Mucosa of stomach (tissue), 1 donor: ENCODE results near the gene TLCD3B.
"Not testable (repeated sequence)": the region's sequence is repeated elsewhere in the genome, so short reads cannot be mapped to it uniquely, and the experiment has no call there.

Experiments
- H3K27me3 ChIP-seq: one replicate; pipeline ENCODE4 v1.7.0; 2013; ENCODE audit warnings: mild to moderate bottlenecking, low read length; ENCODE audit not compliant: control insufficient read depth, insufficient read depth
- H3K36me3 ChIP-seq: one replicate; pipeline ENCODE4 v1.7.0; 2013; ENCODE audit warnings: low read length; ENCODE audit not compliant: control insufficient read depth, insufficient read depth
- H3K4me1 ChIP-seq: one replicate; pipeline ENCODE4 v1.7.0; 2013; ENCODE audit warnings: mild to moderate bottlenecking, low read length; ENCODE audit not compliant: control insufficient read depth, insufficient read depth
- H3K4me3 ChIP-seq: one replicate; pipeline ENCODE4 v1.7.0; 2013; ENCODE audit warnings: low read length
- H3K9ac ChIP-seq: one replicate; pipeline ENCODE4 v1.7.0; 2013; ENCODE audit warnings: mild to moderate bottlenecking, low read length, moderate library complexity
- H3K9me3 ChIP-seq: one replicate; pipeline ENCODE4 v1.7.0; 2013; ENCODE audit warnings: mild to moderate bottlenecking, low read length, moderate library complexity; ENCODE audit not compliant: control insufficient read depth
- donor health status: Pancreatic carcinoma.

Gene TLCD3B

DNA sequence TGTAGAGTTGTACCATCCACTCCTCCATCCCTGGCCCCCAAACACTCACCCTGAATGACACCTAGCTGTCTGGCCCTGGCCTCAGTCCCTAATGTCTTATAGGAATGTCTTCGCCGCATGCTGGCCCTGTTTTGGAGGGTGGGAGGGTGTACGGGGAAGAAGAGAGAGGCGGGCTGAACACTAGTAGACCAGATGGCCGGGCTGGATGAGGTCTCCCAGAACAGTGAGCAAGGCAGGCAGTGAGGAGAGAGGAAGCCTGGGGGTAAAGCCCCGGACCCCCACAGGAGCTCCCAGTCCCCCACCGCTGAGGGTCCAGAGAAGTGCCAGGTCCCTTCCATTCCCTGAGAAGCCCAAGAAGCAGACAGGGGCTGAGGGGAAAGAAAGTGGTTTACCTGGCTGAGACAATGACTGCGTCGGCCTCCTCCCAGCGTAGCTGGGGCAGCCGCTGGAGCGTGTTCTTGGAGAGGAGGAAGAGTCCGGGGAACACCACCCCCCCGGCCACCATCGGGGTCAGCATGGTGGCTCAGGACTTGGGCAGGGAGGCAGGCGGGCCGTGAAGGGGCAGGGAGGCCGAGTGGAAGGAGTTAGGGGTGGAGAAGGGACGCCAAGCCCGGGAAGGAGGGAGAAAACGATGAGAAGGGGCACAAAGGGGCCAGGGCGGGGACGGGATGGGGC, 923 bp downstream of the TLCD3B start:
- Histone ChIP-seq H3K4me3 (no peak overlapping the region), H3K9me3 (no peaks in the 10 kb centered on the region), H3K27me3 (peaks cover 70% of the 10 kb centered on the region), H3K9ac (no peak overlapping the region), H3K4me1 (peaks cover 5% of the 10 kb centered on the region), H3K36me3 (no peaks in the 10 kb centered on the region)

DNA sequence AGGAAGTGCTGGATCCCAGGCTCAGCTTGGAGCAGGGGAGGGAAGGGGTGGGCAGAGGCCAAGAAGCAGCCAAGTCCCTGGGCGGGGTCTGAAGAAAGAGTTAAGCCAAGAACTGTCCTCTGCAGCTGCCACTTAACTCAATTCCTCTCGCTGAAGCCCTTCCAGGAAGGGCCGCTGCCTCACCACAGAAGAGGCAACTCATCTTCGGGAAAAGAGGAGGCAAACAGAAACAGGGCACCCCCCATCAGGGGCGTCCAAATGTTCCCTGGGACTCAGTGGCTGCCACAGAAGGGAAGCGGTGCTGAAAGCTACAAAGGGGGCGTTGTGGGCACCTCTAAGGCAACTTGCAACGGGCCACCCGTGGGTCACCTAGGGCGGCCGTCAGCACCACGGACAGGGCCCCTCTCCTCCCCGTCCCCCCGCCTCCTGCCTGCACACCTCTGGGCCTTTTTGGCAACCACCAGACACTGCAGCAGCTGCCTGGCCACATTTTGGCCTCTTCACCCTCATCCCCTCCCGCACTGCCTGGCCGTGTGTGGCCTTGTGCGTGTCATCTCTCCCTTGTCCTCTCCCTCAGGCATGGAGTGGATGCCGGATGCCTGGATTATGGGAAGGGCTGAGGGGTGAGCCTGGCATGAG, 2.5 kb downstream of the TLCD3B start:
- H3K9me3 ChIP-seq: no peaks in the 10 kb centered on the region
- peaks cover 63% of the 10 kb centered on the region for H3K27me3 ChIP-seq
- H3K9ac ChIP-seq: no peak overlapping the region

DNA sequence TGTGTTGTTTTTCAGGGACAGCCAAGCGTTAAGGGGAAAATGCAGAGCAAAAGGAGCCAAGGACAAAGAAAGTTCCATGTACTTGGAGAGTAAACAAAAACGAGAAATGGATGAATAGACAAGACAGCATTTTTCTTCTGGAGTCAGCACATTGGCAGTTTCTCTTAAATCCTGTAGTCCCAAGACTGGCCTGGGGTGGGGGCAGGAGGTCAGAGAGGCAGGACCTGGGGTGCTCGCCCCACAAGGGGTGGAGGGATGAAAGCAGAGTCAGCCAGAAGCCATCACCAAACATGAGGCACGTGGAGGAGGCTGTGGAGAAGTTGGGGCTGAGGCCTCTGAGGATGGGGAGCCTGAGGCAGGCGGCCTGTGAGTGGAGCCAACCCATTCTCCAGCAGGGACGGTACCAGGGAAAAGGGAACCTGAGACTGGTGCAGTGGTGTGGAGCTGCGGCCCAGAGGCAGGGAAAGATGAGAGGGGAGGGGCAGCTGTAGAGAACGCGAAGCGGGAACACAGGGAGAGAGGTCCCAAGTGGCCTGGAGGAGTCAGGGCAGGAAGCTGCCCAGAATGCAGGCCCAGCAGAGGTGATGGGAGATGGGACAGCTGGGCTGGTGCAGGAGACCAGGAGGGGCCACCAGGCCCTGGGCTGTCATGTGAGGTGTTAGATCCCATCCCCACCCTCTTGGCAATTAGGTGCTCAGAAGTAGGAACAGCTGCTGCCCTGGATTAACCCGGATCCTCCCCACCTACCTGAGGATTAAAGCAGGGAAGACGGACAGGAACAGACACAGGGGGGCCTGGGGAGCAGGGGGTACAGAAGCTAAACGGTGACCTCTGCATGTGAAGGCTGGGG, 3.3 kb downstream of the TLCD3B start:
- H3K4me1 ChIP-seq: peaks cover 5% of the 10 kb centered on the region
- no peak overlapping the region for H3K4me3 ChIP-seq
- peaks cover 58% of the 10 kb centered on the region for H3K27me3 ChIP-seq

More for the DNA sequence above, 2.5 kb downstream of the TLCD3B start:
- H3K4me3 ChIP-seq: no peak overlapping the region
- peaks cover 5% of the 10 kb centered on the region for H3K4me1 ChIP-seq
- H3K36me3 ChIP-seq: no peaks in the 10 kb centered on the region

DNA sequence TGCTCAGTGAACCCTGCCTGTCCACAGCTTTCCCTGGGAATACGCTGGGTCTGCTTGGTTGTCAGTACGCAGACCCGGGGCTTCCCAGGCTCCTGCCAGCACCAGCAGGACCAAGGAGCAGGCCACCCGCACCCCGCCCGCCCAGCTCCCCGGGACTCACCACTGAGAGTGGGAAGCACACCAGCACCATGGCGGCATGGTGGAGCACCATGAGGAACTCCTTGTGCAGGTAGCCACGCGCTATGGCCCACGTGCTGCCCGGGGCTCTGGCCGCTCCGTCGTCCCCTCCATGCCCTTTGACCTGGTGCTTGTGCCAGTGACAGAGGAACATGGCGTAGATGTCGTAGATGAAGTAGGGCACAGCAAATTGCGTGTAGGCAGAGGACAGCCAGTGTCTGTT, 4.6 kb downstream of the TLCD3B start:
- H3K4me1 ChIP-seq: peaks cover 9% of the 10 kb centered on the region
- H3K9me3 ChIP-seq: no peaks in the 10 kb centered on the region
- H3K36me3 ChIP-seq: no peaks in the 10 kb centered on the region
- H3K27me3 ChIP-seq: peaks cover 44% of the 10 kb centered on the region
- H3K9ac ChIP-seq: no peak overlapping the region
- no peak overlapping the region for H3K4me3 ChIP-seq

More for the DNA sequence above, 3.3 kb downstream of the TLCD3B start:
- Histone ChIP-seq H3K9me3 (no peaks in the 10 kb centered on the region), H3K36me3 (no peaks in the 10 kb centered on the region), H3K9ac (no peak overlapping the region)

DNA sequence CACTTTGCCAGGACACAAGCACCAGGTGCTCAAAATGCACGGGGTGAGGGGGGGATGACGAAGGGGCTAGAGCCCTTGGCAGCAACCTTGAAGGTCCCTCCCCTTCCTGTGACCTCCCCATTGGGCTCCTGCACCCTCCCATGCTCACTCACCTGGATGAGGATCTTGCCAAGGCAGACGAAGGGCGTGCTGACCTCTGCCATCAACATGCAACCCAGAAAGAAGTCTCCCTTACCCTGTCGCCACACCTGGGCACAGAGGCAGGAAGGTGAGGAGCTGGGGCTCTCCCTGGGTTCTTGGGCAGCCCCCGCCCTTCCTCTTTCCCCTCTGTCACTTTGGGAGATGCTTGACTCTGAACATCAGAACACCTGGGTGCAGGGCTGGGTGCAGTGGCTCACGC, 5.5 kb downstream of the TLCD3B start:
- Histone ChIP-seq H3K9ac (no peak overlapping the region), H3K4me3 (no peak overlapping the region), H3K36me3 (no peaks in the 10 kb centered on the region), H3K4me1 (peaks cover 10% of the 10 kb centered on the region), H3K9me3 (no peaks in the 10 kb centered on the region), H3K27me3 (peaks cover 43% of the 10 kb centered on the region)

DNA sequence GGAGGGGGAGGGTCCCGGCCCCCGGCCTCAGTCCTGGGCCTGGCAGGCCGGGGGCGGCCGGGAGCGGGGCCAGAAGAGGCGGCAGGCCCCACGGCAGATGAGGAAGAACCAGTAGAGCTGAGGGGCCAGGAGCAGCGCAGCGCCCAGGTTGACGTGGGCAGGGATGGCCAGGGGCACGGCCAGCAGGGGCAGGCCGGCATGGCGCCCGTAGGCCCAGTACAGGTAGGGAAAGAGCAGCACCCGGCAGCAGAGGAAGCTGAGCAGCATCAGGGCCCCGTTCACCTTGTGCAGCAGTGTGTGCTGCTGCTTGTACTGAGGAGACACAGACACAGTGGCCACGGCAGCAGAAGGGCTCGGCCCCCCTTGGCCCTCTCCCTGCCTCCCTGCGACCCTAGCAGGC, 5.9 kb downstream of the TLCD3B start:
- Histone ChIP-seq H3K9me3 (no peaks in the 10 kb centered on the region), H3K4me3 (no peak overlapping the region), H3K27me3 (peaks cover 38% of the 10 kb centered on the region), H3K36me3 (no peaks in the 10 kb centered on the region), H3K9ac (no peak overlapping the region), H3K4me1 (peaks cover 10% of the 10 kb centered on the region)

DNA sequence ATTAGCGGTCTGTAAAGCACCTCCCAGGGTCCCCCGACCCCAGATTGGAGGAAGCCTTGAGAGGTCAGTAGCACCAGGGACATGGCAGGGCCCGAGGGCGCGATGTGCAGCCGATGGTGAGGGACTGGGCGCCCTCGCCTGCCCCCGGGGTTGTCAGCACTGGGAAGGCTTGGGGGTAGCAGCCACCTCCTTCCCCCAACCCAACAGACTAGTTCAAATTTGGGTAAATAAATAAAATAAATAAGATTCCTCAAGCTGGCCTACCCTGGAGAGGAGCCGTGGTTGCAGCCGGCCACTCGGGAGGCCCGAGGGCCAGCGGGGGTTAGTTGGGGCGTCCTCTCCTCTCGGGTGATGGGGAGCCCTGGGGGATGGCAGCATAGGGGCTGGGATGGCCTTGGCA, 6.6 kb downstream of the TLCD3B start:
- Histone ChIP-seq H3K9me3 (no peaks in the 10 kb centered on the region), H3K4me3 (no peak overlapping the region), H3K36me3 (no peaks in the 10 kb centered on the region), H3K27me3 (peaks cover 31% of the 10 kb centered on the region), H3K9ac (no peak overlapping the region), H3K4me1 (peaks cover 10% of the 10 kb centered on the region)

DNA sequence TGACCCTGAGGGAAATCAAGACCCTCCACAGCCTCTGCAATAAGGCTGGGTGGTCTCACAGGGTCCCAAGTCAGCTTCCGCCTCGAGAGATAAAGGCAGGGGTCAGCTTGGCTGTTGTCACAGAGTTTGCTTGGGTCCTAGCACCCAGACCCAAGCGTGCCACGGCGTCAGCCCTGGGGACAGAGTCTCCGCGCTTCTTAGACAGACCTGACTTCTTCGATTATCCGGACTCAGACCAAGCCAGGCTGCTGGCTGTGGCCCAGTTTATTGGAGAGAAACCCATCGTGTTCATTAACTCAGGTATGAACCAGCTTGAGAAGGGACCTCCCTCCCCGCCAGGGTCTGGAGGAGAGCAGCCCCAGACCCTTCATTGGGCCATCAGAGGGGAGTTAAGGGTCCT, 7.5 kb downstream of the TLCD3B start:
- peaks cover 23% of the 10 kb centered on the region for H3K27me3 ChIP-seq
- H3K36me3 ChIP-seq: no peaks in the 10 kb centered on the region
- H3K4me1 ChIP-seq: peaks cover 10% of the 10 kb centered on the region
- no peak overlapping the region for H3K4me3 ChIP-seq
- no peak overlapping the region for H3K9ac ChIP-seq
- no peaks in the 10 kb centered on the region for H3K9me3 ChIP-seq

DNA sequence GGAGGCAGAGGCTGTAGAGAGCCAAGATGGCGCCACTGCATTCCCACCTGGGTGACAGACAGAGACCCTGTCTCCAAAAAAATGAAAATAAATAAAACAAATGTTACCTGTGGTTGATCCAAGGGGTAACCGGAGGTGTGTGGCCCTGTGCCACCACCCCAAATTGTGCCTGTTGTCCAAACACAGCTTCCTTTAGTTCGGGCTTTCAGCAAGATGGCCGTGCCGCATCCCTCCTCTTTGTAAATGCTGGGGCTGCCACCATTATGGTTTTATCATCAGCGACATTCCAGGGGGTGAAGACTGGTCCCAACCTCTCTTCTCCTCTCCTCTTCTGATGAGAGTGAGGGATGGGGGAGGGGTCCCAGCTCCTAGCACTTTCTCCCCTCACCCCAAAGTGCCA, 8.2 kb downstream of the TLCD3B start, which contains the start of gene C16orf92:
Gene C16orf92, plus strand, starts transcription at position 312 of the 400 bp plus-strand sequence. CDS start 143 bp downstream, outside the sequence.
- Histone ChIP-seq H3K9ac (no peak within 1 kb of the TSS), H3K4me1 (peaks cover 10% of the 10 kb centered on the region), H3K4me3 (no peak within 1 kb of the TSS), H3K27me3 (peaks cover 16% of the 10 kb centered on the region), H3K9me3 (no peaks in the 10 kb centered on the region), H3K36me3 (no peaks in the 10 kb centered on the region)

DNA sequence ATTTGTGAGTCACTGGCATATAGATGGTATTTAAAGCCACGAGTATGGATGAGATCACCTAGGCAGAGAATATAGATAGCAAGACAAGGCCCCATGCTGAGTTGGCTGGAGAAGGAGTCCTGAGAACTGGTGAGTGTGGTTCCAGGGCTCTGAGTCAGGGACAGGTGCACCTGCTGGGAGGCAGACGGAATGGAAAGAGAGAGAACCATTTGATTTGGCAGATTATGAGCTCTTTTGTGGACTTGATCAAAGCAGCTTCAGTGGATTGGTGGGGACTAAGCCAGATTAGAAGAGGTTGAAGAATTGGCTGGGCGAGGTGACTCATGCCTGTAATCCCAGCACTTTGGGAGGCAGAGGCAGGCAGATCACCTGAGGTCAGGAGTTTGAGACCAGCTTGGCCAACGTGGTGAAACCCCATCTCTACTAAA, 12.3 kb downstream of the TLCD3B start:
- Histone ChIP-seq H3K4me1 (peaks cover 10% of the 10 kb centered on the region), H3K9ac (no peak overlapping the region), H3K9me3 (no peaks in the 10 kb centered on the region), H3K4me3 (no peak overlapping the region), H3K27me3 (peaks cover 5% of the 10 kb centered on the region), H3K36me3 (no peaks in the 10 kb centered on the region)

DNA sequence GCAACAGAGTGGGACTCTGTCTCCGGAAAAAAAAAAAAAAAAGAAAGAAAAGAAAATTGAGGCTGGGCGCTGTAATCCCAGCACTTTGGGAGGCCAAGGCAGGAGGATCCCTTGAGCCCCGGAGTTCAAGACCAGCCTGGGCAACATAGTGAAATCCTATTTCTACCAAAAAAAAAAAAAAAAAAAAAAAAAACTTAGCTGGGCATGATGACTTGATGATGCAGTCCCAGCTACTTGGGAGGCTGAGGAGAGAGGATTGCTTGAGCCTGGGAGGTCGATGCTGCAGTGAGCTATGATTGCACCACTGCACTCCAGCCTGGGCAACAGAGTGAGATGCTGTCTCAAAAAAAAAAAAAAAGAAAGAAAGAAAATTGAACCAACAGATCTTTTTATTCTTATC, 13.1 kb downstream of the TLCD3B start:
- H3K36me3 ChIP-seq, H3K27me3 ChIP-seq, H3K4me1 ChIP-seq, H3K4me3 ChIP-seq, H3K9me3 ChIP-seq, H3K9ac ChIP-seq: not testable (repeated sequence)

DNA sequence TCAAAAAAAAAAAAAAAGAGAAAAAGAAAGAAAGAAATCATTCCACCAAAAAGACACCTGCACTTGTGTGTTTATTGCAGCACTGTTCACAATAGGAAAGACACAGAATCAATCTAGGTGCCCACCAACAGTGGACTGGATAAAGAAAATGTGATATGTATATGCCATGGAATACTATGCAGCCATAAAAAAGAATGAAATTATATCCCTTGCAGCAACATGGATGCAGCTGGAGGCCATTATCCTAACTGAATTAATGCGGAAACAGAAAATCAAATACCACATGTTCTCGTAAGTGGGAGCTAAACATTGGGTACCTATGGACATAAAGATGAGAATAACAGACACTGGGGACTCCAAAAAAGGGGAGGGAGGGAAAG, 13.8 kb downstream of the TLCD3B start:
- no peaks in the 10 kb centered on the region for H3K9me3 ChIP-seq
- no peaks in the 10 kb centered on the region for H3K36me3 ChIP-seq
- H3K27me3 ChIP-seq: peaks cover 5% of the 10 kb centered on the region

More for the DNA sequence above, 13.8 kb downstream of the TLCD3B start:
- Histone ChIP-seq H3K9ac (no peak overlapping the region), H3K4me3 (no peak overlapping the region), H3K4me1 (peaks cover 10% of the 10 kb centered on the region)
